ENCODE measurements around the gene ABCC3.

DNA sequence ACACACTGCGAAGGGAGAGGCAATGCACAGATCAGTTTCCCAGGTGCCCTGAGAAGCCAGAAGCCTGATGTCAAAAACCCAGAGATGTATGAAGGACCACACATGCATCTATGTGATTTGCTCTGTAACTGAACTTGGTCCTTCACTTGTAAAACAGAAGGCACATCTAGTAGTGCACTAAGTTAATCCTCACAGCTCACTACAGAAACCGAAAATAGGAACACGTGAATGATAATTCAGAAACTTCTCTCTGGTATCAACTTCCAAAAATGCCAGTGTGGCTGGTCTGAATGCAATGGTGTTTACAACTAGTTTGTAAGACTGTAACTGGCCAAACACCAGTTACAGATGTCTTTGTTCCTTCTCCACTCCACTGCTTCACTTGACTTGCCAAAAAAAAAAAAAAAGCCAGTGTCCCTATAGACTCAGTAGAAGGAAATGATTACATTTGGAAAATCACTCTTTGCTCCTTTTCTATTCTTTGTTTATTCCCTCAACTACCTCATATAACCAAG, 61.7 kb downstream of the ABCC3 start:
- TF ChIP-seq SP1 (IDR thresholded peaks at IDR 0.05) = no peak
- TF ChIP-seq ELF4 (IDR thresholded peaks at IDR 0.05) = no peak
- no peak for TF ChIP-seq BHLHE40 (IDR thresholded peaks at IDR 0.05; ENCODE audit: borderline replicate concordance)
- no peak for TF ChIP-seq TARDBP (IDR thresholded peaks at IDR 0.05)

Measured in HEK293T (cell line).